KOPT-K1 (cell line): ENCODE data around the gene CALR3.

Experiments
- H3K27ac ChIP-seq: fragments of 200-600 bp; sonication (generic); 2 replicates; pipeline ENCODE4 v1.5.1; 2016; ENCODE audit warnings: antibody characterized with exemption, mild to moderate bottlenecking, low read depth, low read length; ENCODE audit not compliant: poor library complexity, severe bottlenecking
- H3K36me3 ChIP-seq: fragments of 200-600 bp; sonication (generic); 2 replicates; pipeline ENCODE4 v1.5.1; 2017; ENCODE audit warnings: antibody characterized with exemption, mild to moderate bottlenecking, low read length, moderate library complexity; ENCODE audit not compliant: insufficient read depth
- H3K9me3 ChIP-seq: fragments of 200-600 bp; sonication (generic); 2 replicates; pipeline ENCODE4 v1.5.1; 2017; ENCODE audit warnings: antibody characterized with exemption, low read length, mild to moderate bottlenecking; ENCODE audit not compliant: insufficient read depth, poor library complexity, severe bottlenecking

The CALR3 gene

GRCh38 chr19:16442386-16443276 is 53.3 kb downstream of the CALR3 start:
- Histone ChIP-seq H3K36me3 (peaks cover 33% of the 10 kb centered on the region), H3K9me3 (no peaks in the 10 kb centered on the region), H3K27ac (no peak overlapping the region)

- Histone ChIP-seq H3K36me3 (peaks cover 42% of the 10 kb centered on the region), H3K9me3 (no peaks in the 10 kb centered on the region), H3K27ac (no peak overlapping the region)
These were observed 54.3 kb downstream of the CALR3 start for GRCh38 chr19:16441661-16442162.

- H3K36me3 ChIP-seq, result peaks cover 72% of the 10 kb centered on the region
- no peak overlapping the region for H3K27ac ChIP-seq
- no peaks in the 10 kb centered on the region for H3K9me3 ChIP-seq
These were observed 59.1 kb downstream of the CALR3 start for GRCh38 chr19:16436780-16437332.

- Histone ChIP-seq H3K27ac (no peak overlapping the region), H3K9me3 (no peaks in the 10 kb centered on the region), H3K36me3 (peaks cover 77% of the 10 kb centered on the region)
These were observed 59.8 kb downstream of the CALR3 start for GRCh38 chr19:16435999-16436650.

- Histone ChIP-seq H3K27ac (no peak overlapping the region), H3K36me3 (peaks cover 76% of the 10 kb centered on the region)
These were observed 60.6 kb downstream of the CALR3 start for GRCh38 chr19:16435238-16435917.

GRCh38 chr19:16433986-16434385 is 62.0 kb downstream of the CALR3 start:
- H3K36me3 ChIP-seq, result peaks cover 69% of the 10 kb centered on the region
- H3K9me3 ChIP-seq, result no peaks in the 10 kb centered on the region
- no peak overlapping the region for H3K27ac ChIP-seq

More at GRCh38 chr19:16435238-16435917, 60.6 kb downstream of the CALR3 start:
- H3K9me3 ChIP-seq, result no peaks in the 10 kb centered on the region

- H3K9me3 ChIP-seq, result no peaks in the 10 kb centered on the region
- H3K27ac ChIP-seq, result no peak overlapping the region
- H3K36me3 ChIP-seq, result peaks cover 71% of the 10 kb centered on the region
These were observed 66.2 kb downstream of the CALR3 start for GRCh38 chr19:16429759-16430091.

- Histone ChIP-seq H3K27ac (no peak overlapping the region), H3K9me3 (no peaks in the 10 kb centered on the region), H3K36me3 (peaks cover 71% of the 10 kb centered on the region)
These were observed 66.8 kb downstream of the CALR3 start for GRCh38 chr19:16429066-16429758.
